Smooth muscle cell (in vitro differentiated cells): ENCODE results near the gene TMEM182. TPM values are rescaled to one million over a fixed set of nuclear protein-coding genes. Genes with fewer than 3 reads are reported as not detected.

Experiments used
- DNase-seq: peaks from one replicate; lab custom pipeline; 2025; ENCODE audit not compliant: unreplicated experiment; lab: John Stamatoyannopoulos, UW
- H2AFZ ChIP-seq: fragments of 200-600 bp; sonication (generic); 2 replicates; pipeline ENCODE4 v1.6.0; 2016; ENCODE audit warnings: antibody characterized with exemption, low read depth, mild to moderate bottlenecking
- H3F3A ChIP-seq: fragments of 200-600 bp; sonication (generic); 2 replicates; pipeline ENCODE4 v1.6.0; 2017; ENCODE audit warnings: antibody characterized with exemption, low read depth
- H3K27ac ChIP-seq: fragments of 200-600 bp; sonication (generic); 2 replicates; pipeline ENCODE4 v1.5.1; 2016; ENCODE audit warnings: low read depth, mild to moderate bottlenecking
- H3K27me3 ChIP-seq: fragments of 200-600 bp; sonication (generic); 2 replicates; pipeline ENCODE4 v1.6.1; 2016; ENCODE audit warnings: low read depth, mild to moderate bottlenecking
- H3K36me3 ChIP-seq: fragments of 200-600 bp; sonication (generic); 2 replicates; pipeline ENCODE4 v1.5.1; 2016; ENCODE audit warnings: low read depth
- H3K4me1 ChIP-seq: fragments of 200-600 bp; sonication (generic); 2 replicates; pipeline ENCODE4 v1.5.1; 2016; ENCODE audit warnings: low read depth
- H3K4me2 ChIP-seq: fragments of 200-600 bp; sonication (generic); 2 replicates; pipeline ENCODE4 v1.6.0; 2016; ENCODE audit warnings: mild to moderate bottlenecking
- H3K4me3 ChIP-seq: fragments of 200-600 bp; sonication (generic); 2 replicates; pipeline ENCODE4 v1.5.1; 2016; ENCODE audit warnings: mild to moderate bottlenecking
- H3K79me2 ChIP-seq: fragments of 200-600 bp; sonication (generic); 2 replicates; pipeline ENCODE4 v1.6.0; 2016; ENCODE audit warnings: low read depth, mild to moderate bottlenecking
- H3K9ac ChIP-seq: fragments of 200-600 bp; sonication (generic); 2 replicates; pipeline ENCODE4 v1.6.0; 2016; ENCODE audit warnings: low read depth
- H3K9me3 ChIP-seq: fragments of 200-600 bp; sonication (generic); replicated peaks from 2 replicates; pipeline ENCODE4 v1.5.1; 2016; ENCODE audit warnings: low read depth
- H4K20me1 ChIP-seq: fragments of 200-600 bp; sonication (generic); 2 replicates; pipeline ENCODE4 v1.6.0; 2016; ENCODE audit warnings: low read depth
- WGBS: methylation state at CpG from one replicate; pipeline ENCODE4 v1.1.7; 2016; ENCODE audit warnings: low lambda C conversion rate; 5-methylcytosine and 5-hydroxymethylcytosine counted together
- polyA plus RNA-seq: library from polyadenylated mRNA; unstranded; fragments of >200 nt; fragmentation: Nextera tagmentation; extraction: Ambion mirVana; gene quantifications from 2 replicates; pipeline ENCODE4 v1.2.1, GENCODE V29; 2016
- total RNA-seq: library from RNA; depleted of rRNA; stranded (reverse); fragments of >200 nt; gene quantifications from 2 replicates; pipeline ENCODE4 v1.2.3, GENCODE V29; 2014
- TF ChIP-seq, protein P1 (sequence below): fragments of 200-600 bp; sonication (generic); IDR thresholded peaks from 2 replicates; pipeline ENCODE4 v1.5.1; 2017; ENCODE audit warnings: borderline replicate concordance, mild to moderate bottlenecking, antibody characterized with exemption; ENCODE audit not compliant: insufficient read depth, poor library complexity, severe bottlenecking

TMEM182 gene
- total and polyA plus RNA-seq, 2 experiments from 2014 or later = 4.0 to 12.3 TPM

DNA sequence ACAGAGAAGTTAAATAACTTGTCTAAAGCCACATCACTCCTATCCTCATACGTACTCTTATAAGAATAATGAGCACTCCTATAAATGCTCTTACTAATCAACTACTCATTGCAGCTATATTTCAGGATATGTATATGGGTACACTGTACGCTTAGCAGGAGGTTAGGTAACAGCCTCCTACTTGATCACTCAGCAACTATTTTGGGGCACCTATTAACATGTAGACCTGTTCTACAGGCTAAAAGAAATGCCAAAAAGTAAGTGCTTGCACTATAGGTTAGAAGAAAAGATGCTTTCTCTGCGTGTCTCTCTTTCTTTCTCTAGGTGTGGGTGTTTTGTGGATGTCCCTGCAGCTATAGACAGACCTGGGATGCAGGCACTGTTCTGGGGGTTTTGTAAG, 83.1 kb downstream of the TMEM182 start:
- Histone ChIP-seq H3K9ac (no peak overlapping the region), H3K27ac (no peak overlapping the region), H3K27me3 (no peaks in the 10 kb centered on the region), H3K4me1 (no peaks in the 10 kb centered on the region), H3F3A (no peaks in the 10 kb centered on the region), H4K20me1 (no peaks in the 10 kb centered on the region), H2AFZ (no peak overlapping the region), H3K4me2 (no peak overlapping the region), H3K9me3 (no peaks in the 10 kb centered on the region), H3K36me3 (no peaks in the 10 kb centered on the region), H3K79me2 (no peaks in the 10 kb centered on the region), H3K4me3 (no peak overlapping the region)
- no peak for DNase-seq
- 93% methylated on average over 3 of the region's 3 CpGs for WGBS
- TF ChIP-seq, protein P1, sequence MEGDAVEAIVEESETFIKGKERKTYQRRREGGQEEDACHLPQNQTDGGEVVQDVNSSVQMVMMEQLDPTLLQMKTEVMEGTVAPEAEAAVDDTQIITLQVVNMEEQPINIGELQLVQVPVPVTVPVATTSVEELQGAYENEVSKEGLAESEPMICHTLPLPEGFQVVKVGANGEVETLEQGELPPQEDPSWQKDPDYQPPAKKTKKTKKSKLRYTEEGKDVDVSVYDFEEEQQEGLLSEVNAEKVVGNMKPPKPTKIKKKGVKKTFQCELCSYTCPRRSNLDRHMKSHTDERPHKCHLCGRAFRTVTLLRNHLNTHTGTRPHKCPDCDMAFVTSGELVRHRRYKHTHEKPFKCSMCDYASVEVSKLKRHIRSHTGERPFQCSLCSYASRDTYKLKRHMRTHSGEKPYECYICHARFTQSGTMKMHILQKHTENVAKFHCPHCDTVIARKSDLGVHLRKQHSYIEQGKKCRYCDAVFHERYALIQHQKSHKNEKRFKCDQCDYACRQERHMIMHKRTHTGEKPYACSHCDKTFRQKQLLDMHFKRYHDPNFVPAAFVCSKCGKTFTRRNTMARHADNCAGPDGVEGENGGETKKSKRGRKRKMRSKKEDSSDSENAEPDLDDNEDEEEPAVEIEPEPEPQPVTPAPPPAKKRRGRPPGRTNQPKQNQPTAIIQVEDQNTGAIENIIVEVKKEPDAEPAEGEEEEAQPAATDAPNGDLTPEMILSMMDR = no peak

DNA sequence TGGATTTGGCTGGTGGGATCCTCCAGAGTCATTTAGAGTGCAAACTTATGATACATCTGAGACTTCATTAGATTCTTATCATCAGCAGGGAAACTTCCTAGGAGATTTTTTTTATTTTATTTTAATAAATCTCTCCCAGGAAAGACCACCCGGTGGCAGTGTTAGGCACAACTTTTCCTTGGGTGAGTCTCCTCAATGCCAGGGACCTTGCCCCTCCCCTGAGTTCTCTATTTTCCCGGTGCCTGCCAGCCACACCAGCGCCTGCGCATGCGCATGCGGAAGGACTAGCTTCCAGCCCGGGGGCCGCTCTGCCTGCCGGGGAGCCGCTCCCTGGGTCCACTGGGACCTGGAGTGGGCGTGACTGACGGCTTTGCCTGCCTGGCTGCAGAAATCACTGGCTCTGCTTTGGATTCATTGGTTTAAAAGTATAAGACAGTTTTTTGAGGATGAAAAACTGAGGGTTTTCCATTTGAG, 86.6 kb downstream of the TMEM182 start:
- no peaks in the 10 kb centered on the region for H3F3A ChIP-seq
- peak overlapping the region; percentile 79 for H3K4me2 ChIP-seq
- H3K9ac ChIP-seq = no peak overlapping the region
- H4K20me1 ChIP-seq = no peaks in the 10 kb centered on the region
- H3K79me2 ChIP-seq = no peaks in the 10 kb centered on the region
- no peaks in the 10 kb centered on the region for H3K4me1 ChIP-seq
- no peak overlapping the region for H3K27ac ChIP-seq
- TF ChIP-seq, protein P1 = no peak
- no peaks in the 10 kb centered on the region for H3K9me3 ChIP-seq
- no peaks in the 10 kb centered on the region for H3K27me3 ChIP-seq
- WGBS = 3% methylated on average over 12 of the region's 12 CpGs
- DNase-seq = peak; percentile 37
- peak overlapping the region; percentile 53 for H2AFZ ChIP-seq
- H3K36me3 ChIP-seq = no peaks in the 10 kb centered on the region
- H3K4me3 ChIP-seq = peak overlapping the region; percentile 38

DNA sequence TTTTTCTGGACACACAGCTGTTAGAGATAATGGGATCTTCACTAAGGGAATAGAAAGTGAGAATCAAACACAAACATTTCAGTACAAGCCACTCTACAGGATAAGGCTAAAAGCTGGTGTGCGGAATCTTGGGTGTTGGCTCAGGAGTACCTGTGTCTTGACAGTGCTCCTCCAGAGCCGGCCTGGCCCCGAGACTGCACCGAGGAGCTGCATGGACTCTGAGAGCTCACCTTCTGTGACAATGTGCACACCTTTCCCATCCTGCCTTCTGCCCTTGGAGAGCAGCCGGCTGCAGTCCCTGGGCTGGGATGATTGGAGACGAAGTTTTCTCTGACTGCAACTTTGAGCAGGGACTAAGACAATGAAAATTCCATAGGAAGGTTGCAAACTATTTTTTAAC, 89.1 kb downstream of the TMEM182 start:
- Histone ChIP-seq H3K4me2 (no peak overlapping the region), H3F3A (no peaks in the 10 kb centered on the region), H3K79me2 (no peaks in the 10 kb centered on the region), H3K4me3 (no peak overlapping the region), H3K27ac (no peak overlapping the region), H3K9me3 (no peaks in the 10 kb centered on the region), H3K36me3 (no peaks in the 10 kb centered on the region), H3K9ac (no peak overlapping the region), H4K20me1 (no peaks in the 10 kb centered on the region), H2AFZ (no peak overlapping the region), H3K27me3 (no peaks in the 10 kb centered on the region), H3K4me1 (no peaks in the 10 kb centered on the region)
- no peak for DNase-seq
- TF ChIP-seq, protein P1 = no peak
- WGBS = 85% methylated on average over 6 of the region's 6 CpGs

DNA sequence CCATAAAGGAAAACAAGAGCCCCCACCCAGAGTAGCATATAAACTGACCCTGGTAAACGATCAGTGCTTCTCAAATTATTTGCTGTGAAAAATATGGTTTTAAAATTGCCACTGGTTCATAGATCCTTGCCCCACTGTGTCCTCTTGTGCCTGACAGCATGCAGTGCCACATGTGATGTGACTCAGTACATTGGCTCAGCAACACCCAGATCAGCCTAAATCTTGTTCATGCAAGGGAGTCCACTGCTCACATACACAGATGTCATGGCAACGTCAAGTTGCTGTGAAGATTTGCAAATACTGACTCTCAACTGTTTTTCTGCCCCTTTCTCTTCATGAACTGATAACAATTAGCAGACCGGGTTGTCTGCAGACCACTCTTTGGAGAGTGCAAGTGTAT, 91.0 kb downstream of the TMEM182 start:
- no peaks in the 10 kb centered on the region for H3K4me1 ChIP-seq
- H3K4me3 ChIP-seq = no peak overlapping the region
- H3F3A ChIP-seq = no peaks in the 10 kb centered on the region
- no peaks in the 10 kb centered on the region for H4K20me1 ChIP-seq
- H3K27ac ChIP-seq = no peak overlapping the region
- no peaks in the 10 kb centered on the region for H3K9me3 ChIP-seq
- H3K27me3 ChIP-seq = no peaks in the 10 kb centered on the region
- no peak for DNase-seq
- no peak overlapping the region for H3K9ac ChIP-seq
- no peak overlapping the region for H2AFZ ChIP-seq
- H3K79me2 ChIP-seq = no peaks in the 10 kb centered on the region
- no peak overlapping the region for H3K4me2 ChIP-seq
- TF ChIP-seq, protein P1 = no peak
- 93% methylated on average over 3 of the region's 3 CpGs for WGBS
- H3K36me3 ChIP-seq = no peaks in the 10 kb centered on the region
